ENCODE data around the gene TRABD2B. TPM values are rescaled to one million over a fixed set of nuclear protein-coding genes. Genes with fewer than 3 reads are reported as not detected.

The TRABD2B gene
- total RNA-seq, 4 donors from 2014 or later = 0.63 to 3.1 (median 1.7) TPM

DNA sequence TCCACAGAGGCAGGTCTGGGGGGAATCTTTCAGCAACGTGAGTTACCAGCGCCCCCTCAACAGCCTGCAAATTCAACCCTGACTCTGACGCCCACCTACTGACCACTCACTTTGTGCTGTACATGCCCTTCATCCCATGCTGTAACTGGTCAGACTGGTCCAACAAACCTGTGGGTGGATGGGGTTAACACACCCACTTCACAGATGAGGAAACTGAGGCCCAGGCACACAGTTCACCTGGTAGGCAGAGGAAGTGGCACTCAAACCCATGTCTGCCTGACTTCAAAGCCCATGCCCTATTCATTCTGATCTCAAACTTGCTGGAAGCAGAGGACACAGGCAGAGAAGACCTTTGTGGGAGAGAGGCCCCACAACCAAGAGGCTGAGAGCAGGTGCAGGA is 172.9 kb downstream of the TRABD2B start:
- TF ChIP-seq, protein P1, sequence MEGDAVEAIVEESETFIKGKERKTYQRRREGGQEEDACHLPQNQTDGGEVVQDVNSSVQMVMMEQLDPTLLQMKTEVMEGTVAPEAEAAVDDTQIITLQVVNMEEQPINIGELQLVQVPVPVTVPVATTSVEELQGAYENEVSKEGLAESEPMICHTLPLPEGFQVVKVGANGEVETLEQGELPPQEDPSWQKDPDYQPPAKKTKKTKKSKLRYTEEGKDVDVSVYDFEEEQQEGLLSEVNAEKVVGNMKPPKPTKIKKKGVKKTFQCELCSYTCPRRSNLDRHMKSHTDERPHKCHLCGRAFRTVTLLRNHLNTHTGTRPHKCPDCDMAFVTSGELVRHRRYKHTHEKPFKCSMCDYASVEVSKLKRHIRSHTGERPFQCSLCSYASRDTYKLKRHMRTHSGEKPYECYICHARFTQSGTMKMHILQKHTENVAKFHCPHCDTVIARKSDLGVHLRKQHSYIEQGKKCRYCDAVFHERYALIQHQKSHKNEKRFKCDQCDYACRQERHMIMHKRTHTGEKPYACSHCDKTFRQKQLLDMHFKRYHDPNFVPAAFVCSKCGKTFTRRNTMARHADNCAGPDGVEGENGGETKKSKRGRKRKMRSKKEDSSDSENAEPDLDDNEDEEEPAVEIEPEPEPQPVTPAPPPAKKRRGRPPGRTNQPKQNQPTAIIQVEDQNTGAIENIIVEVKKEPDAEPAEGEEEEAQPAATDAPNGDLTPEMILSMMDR (IDR thresholded peaks at IDR 0.05) = no peak
- TF ChIP-seq POLR2A (IDR thresholded peaks at IDR 0.05) = no peak
- 72 to 77% methylated on average over 3 of the region's 3 CpGs for WGBS, 2 donors
- no peak for DNase-seq (ENCODE audit: low spot score in 2 of 2)
- intact Hi-C loops (cut with DNase I; ENCODE audit: low total_unique reads) = no loop called here
- H3K4me3 ChIP-seq (ENCODE audit: low read depth, poor library complexity, severe bottlenecking) = no peak overlapping the region

DNA sequence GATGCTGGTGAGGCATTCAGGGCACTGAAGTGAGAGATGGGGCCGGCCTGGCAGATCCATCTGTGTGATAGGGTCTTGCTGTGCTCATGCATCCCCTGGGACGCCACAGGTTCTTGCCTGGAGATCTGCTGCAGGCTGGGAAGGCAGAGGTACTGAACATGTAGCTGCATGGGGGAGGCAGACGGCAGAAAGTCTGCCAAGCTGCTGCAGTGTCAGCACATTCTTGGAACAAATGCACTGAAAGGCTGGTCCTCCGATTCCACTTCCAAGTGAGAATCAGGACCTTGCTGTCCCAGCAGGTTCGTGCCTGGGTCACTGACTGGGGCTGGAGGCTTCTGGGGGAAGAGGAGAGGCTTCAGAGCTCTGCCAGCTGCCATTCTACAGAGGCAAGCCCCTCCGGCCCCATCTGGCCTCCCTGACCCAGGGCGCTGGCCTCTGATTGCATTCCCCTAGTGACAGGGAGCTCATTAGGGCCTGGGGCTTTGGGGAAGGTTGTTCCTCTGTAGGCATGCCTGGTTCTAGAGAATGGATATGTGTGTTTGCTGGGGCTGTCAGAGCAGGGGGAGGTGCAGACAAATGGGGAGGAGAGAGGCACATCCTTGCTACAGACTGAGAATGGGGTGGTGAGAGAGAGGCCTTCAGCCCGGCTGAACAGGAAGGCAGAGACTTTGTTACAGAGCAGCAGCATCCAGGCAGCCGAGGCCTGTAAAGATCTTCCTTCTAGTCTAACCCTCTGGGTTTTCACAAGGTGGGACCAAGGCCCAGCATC is 174.0 kb downstream of the TRABD2B start:
- H3K4me3 ChIP-seq (ENCODE audit: low read depth, poor library complexity, severe bottlenecking) = no peak overlapping the region
- intact Hi-C loops (cut with DNase I; ENCODE audit: low total_unique reads) = no loop called here
- 28 to 64% methylated on average over 9 of the region's 9 CpGs for WGBS, 2 donors
- DNase-seq (ENCODE audit: low spot score in 2 of 2) = no peak
- TF ChIP-seq, protein P1 (IDR thresholded peaks at IDR 0.05) = no peak
- no peak for TF ChIP-seq POLR2A (IDR thresholded peaks at IDR 0.05)

DNA sequence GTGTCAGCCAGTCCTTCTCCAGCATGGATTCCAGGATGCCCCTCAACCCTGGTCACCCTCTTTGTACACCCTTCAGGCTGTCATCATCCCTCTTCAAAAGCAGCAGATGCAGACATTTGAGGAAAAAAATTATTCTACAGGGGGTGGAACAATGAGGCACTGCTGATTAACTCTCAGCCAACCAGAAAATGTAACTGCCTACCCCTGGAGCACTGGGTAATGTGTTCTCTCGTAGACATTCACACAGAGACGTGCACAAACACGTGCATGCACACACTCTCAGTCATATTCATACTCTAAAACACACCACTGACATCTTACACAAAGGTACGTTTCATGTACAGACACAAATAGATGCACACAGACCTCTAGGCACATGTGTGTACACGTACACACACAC is 175.4 kb downstream of the TRABD2B start:
- no peak overlapping the region for H3K4me3 ChIP-seq (ENCODE audit: low read depth, poor library complexity, severe bottlenecking)
- TF ChIP-seq, protein P1 (IDR thresholded peaks at IDR 0.05) = no peak
- no peak for TF ChIP-seq POLR2A (IDR thresholded peaks at IDR 0.05)
- 45 to 65% methylated on average over 5 of the region's 5 CpGs for WGBS, 2 donors
- no peak for DNase-seq (ENCODE audit: low spot score in 2 of 2)
- intact Hi-C loops (cut with DNase I; ENCODE audit: low total_unique reads) = no loop called here

DNA sequence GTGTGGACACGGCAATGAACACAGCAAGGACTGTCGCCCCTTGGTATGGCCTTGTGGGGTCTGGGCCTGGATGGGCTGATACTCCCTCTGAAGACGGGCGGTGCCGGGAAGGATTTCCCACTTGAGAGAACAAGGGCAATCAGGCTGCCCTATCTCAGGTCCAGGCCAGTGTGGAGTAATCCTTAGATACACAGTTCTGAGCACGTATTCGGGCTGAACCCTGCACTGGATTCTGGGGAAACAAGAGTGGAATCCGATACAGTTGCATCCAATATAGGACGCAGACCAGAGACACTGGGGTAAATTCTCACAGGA is 177.7 kb downstream of the TRABD2B start:
- DNase-seq (ENCODE audit: low spot score in 2 of 2) = no peak
- H3K4me3 ChIP-seq (ENCODE audit: low read depth, poor library complexity, severe bottlenecking) = no peak overlapping the region
- 78 to 95% methylated on average over 9 of the region's 9 CpGs for WGBS, 2 donors
- no peak for TF ChIP-seq POLR2A (IDR thresholded peaks at IDR 0.05)
- TF ChIP-seq, protein P1 (IDR thresholded peaks at IDR 0.05) = no peak
- intact Hi-C loops (cut with DNase I; ENCODE audit: low total_unique reads) = no loop called here

DNA sequence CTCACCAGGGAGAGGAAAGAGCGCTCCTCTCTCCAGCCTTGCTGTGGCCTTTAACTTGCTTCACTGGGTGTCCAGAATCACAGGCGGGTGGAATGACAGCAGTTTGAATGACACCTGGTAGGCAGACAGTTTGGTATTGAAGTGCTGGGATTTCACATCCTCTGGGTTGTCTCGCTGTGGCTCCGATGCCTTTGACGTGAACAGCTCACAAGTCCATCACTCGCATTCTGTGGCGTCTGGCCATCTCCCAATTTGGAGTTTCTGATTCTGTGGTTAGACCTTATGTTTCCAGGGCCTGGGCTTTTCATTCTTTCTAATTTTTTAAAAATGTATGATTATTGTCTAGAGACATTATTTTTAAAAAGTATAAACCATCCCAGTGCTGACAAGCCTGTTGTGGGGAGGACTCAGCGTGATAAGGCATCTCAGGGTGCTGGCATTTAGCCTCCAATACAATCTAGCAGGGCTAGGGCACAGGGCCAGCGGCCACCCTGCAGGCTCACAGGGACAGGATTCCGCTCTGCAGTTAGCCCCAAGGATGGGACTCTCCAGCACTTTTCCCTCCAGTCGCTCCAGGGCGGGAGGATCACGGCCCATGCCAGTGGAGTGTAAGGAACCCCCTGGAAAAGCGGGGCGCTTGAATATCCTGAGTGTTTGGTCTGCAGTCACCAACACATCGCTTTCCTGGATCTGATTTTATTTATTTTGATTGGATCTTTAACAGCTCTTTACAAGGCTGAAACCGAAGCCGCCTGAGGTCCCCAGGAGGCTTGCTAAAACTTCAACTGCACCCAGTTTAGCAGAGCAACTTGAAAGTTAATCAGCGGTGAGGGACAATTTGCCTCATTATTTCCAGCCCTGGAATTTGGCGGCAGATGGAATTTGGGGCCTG is 178.3 kb downstream of the TRABD2B start:
- no peak overlapping the region for H3K4me3 ChIP-seq (ENCODE audit: low read depth, poor library complexity, severe bottlenecking)
- DNase-seq (ENCODE audit: low spot score in 2 of 2) = no peak
- TF ChIP-seq POLR2A (IDR thresholded peaks at IDR 0.05) = no peak
- TF ChIP-seq, protein P1 (IDR thresholded peaks at IDR 0.05) = no peak
- WGBS, 2 donors = 83 to 86% methylated on average over 20 of the region's 20 CpGs
- intact Hi-C loops (cut with DNase I; ENCODE audit: low total_unique reads) = no loop called here

All from lower leg skin (tissue), 4 donors.